ENCODE data around the gene COL20A1. TPM values are rescaled to one million over a fixed set of nuclear protein-coding genes. Genes with fewer than 3 reads are reported as not detected.
A peak's percentile ranks its signal among the peaks of the same experiment; 100 is the strongest.

The COL20A1 gene
- total and polyA plus RNA-seq, 2 of the 13 experiments (the other 11 are each of a cell fraction or from before 2014, with no cell fraction given): not detected

GRCh38 chr20:63280929-63281545 lies 11.9 kb upstream of the COL20A1 start (continued):
- TF ChIP-seq, protein P1, sequence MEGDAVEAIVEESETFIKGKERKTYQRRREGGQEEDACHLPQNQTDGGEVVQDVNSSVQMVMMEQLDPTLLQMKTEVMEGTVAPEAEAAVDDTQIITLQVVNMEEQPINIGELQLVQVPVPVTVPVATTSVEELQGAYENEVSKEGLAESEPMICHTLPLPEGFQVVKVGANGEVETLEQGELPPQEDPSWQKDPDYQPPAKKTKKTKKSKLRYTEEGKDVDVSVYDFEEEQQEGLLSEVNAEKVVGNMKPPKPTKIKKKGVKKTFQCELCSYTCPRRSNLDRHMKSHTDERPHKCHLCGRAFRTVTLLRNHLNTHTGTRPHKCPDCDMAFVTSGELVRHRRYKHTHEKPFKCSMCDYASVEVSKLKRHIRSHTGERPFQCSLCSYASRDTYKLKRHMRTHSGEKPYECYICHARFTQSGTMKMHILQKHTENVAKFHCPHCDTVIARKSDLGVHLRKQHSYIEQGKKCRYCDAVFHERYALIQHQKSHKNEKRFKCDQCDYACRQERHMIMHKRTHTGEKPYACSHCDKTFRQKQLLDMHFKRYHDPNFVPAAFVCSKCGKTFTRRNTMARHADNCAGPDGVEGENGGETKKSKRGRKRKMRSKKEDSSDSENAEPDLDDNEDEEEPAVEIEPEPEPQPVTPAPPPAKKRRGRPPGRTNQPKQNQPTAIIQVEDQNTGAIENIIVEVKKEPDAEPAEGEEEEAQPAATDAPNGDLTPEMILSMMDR (CRISPR knock-in tag; IDR thresholded peaks at IDR 0.05): peak; percentile 65
- TF ChIP-seq SRSF9 (IDR thresholded peaks at IDR 0.05; ENCODE audit: borderline replicate concordance, insufficient read depth, low read depth, low read length, poor library complexity, severe bottlenecking): no peak
- TF ChIP-seq TBL1XR1 (IDR thresholded peaks at IDR 0.05; ENCODE audit: borderline replicate concordance, low read length, partially characterized antibody): no peak
- peak; percentile 61; the same call in 1 of the 2 replicates for TF ChIP-seq ZNF572 (CRISPR knock-in tag; IDR thresholded peaks at IDR 0.05)
- TF ChIP-seq, protein P2, sequence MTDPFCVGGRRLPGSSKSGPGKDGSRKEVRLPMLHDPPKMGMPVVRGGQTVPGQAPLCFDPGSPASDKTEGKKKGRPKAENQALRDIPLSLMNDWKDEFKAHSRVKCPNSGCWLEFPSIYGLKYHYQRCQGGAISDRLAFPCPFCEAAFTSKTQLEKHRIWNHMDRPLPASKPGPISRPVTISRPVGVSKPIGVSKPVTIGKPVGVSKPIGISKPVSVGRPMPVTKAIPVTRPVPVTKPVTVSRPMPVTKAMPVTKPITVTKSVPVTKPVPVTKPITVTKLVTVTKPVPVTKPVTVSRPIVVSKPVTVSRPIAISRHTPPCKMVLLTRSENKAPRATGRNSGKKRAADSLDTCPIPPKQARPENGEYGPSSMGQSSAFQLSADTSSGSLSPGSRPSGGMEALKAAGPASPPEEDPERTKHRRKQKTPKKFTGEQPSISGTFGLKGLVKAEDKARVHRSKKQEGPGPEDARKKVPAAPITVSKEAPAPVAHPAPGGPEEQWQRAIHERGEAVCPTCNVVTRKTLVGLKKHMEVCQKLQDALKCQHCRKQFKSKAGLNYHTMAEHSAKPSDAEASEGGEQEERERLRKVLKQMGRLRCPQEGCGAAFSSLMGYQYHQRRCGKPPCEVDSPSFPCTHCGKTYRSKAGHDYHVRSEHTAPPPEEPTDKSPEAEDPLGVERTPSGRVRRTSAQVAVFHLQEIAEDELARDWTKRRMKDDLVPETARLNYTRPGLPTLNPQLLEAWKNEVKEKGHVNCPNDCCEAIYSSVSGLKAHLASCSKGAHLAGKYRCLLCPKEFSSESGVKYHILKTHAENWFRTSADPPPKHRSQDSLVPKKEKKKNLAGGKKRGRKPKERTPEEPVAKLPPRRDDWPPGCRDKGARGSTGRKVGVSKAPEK (CRISPR knock-in tag; IDR thresholded peaks at IDR 0.05; ENCODE audit: borderline replicate concordance): no peak
- TF ChIP-seq ZNF30 (CRISPR knock-in tag; IDR thresholded peaks at IDR 0.05): no peak
- TF ChIP-seq ZNF670 (CRISPR knock-in tag; IDR thresholded peaks at IDR 0.05; ENCODE audit: borderline replicate concordance): no peak
- no peak for TF ChIP-seq ZNF879 (CRISPR knock-in tag; IDR thresholded peaks at IDR 0.05)
- no peak for TF ChIP-seq ARNT2 (CRISPR knock-in tag; IDR thresholded peaks at IDR 0.05; ENCODE audit: low read depth)
- TF ChIP-seq ZMAT3 (CRISPR knock-in tag; conservative IDR thresholded peaks at IDR 0.05): no peak
- no peak for TF ChIP-seq MXD4 (CRISPR knock-in tag; IDR thresholded peaks at IDR 0.05)
- no peak for TF ChIP-seq PITX1 (CRISPR knock-in tag; IDR thresholded peaks at IDR 0.05)
- TF ChIP-seq ZNF784 (CRISPR knock-in tag; IDR thresholded peaks at IDR 0.05; ENCODE audit: borderline replicate concordance): no peak
- TF ChIP-seq ZNF766 (CRISPR knock-in tag; IDR thresholded peaks at IDR 0.05; ENCODE audit: borderline replicate concordance): no peak
- TF ChIP-seq, protein P3, sequence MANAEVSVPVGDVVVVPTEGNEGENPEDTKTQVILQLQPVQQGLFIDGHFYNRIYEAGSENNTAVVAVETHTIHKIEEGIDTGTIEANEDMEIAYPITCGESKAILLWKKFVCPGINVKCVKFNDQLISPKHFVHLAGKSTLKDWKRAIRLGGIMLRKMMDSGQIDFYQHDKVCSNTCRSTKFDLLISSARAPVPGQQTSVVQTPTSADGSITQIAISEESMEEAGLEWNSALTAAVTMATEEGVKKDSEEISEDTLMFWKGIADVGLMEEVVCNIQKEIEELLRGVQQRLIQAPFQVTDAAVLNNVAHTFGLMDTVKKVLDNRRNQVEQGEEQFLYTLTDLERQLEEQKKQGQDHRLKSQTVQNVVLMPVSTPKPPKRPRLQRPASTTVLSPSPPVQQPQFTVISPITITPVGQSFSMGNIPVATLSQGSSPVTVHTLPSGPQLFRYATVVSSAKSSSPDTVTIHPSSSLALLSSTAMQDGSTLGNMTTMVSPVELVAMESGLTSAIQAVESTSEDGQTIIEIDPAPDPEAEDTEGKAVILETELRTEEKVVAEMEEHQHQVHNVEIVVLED (CRISPR knock-in tag; IDR thresholded peaks at IDR 0.05; ENCODE audit: borderline replicate concordance): no peak
- TF ChIP-seq ZNF138 (CRISPR knock-in tag; IDR thresholded peaks at IDR 0.05; ENCODE audit: low read depth): no peak
- TF ChIP-seq, protein P4, sequence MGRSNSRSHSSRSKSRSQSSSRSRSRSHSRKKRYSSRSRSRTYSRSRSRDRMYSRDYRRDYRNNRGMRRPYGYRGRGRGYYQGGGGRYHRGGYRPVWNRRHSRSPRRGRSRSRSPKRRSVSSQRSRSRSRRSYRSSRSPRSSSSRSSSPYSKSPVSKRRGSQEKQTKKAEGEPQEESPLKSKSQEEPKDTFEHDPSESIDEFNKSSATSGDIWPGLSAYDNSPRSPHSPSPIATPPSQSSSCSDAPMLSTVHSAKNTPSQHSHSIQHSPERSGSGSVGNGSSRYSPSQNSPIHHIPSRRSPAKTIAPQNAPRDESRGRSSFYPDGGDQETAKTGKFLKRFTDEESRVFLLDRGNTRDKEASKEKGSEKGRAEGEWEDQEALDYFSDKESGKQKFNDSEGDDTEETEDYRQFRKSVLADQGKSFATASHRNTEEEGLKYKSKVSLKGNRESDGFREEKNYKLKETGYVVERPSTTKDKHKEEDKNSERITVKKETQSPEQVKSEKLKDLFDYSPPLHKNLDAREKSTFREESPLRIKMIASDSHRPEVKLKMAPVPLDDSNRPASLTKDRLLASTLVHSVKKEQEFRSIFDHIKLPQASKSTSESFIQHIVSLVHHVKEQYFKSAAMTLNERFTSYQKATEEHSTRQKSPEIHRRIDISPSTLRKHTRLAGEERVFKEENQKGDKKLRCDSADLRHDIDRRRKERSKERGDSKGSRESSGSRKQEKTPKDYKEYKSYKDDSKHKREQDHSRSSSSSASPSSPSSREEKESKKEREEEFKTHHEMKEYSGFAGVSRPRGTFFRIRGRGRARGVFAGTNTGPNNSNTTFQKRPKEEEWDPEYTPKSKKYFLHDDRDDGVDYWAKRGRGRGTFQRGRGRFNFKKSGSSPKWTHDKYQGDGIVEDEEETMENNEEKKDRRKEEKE (IDR thresholded peaks at IDR 0.05): no peak
